Superior temporal gyrus (tissue), 1 donor: Measurements from ENCODE around the gene PRKAR1B.
"Not testable (repeated sequence)": the region's sequence is repeated elsewhere in the genome, so short reads cannot be mapped to it uniquely, and the experiment has no call there.

Source experiments
- DNase-seq: peaks from one replicate; pipeline ENCODE4 v3.0.0-alpha.2; 2016; ENCODE audit errors: extremely low spot score

Gene PRKAR1B

GRCh38 chr7:621572-622285, 105.4 kb downstream of the PRKAR1B start:
- no peak for DNase-seq

GRCh38 chr7:620885-621284, 106.2 kb downstream of the PRKAR1B start:
- DNase-seq: no peak

GRCh38 chr7:620056-620455, 107.0 kb downstream of the PRKAR1B start:
- DNase-seq: no peak

GRCh38 chr7:619368-619840, 107.7 kb downstream of the PRKAR1B start:
- DNase-seq: no peak

GRCh38 chr7:618539-619367, 108.3 kb downstream of the PRKAR1B start:
- no peak for DNase-seq

- DNase-seq: no peak
Measured at GRCh38 chr7:617614-618538, 109.2 kb downstream of the PRKAR1B start.

GRCh38 chr7:613442-614140, 113.5 kb downstream of the PRKAR1B start:
- DNase-seq: no peak

- DNase-seq: not testable (repeated sequence)
Measured at GRCh38 chr7:611837-612236, 115.2 kb downstream of the PRKAR1B start.

- DNase-seq: no peak
Measured at GRCh38 chr7:611281-611810, 115.7 kb downstream of the PRKAR1B start.

GRCh38 chr7:610531-611280, 116.4 kb downstream of the PRKAR1B start:
- DNase-seq: no peak

- DNase-seq: no peak
Measured at GRCh38 chr7:610141-610530, 116.9 kb downstream of the PRKAR1B start.

GRCh38 chr7:609365-609764, 117.7 kb downstream of the PRKAR1B start:
- DNase-seq: no peak

GRCh38 chr7:608954-609353, 118.1 kb downstream of the PRKAR1B start:
- no peak for DNase-seq

- DNase-seq: no peak
Measured at GRCh38 chr7:608361-608760, 118.7 kb downstream of the PRKAR1B start.

GRCh38 chr7:607938-608337, 119.1 kb downstream of the PRKAR1B start:
- DNase-seq: no peak

GRCh38 chr7:605661-606450, 121.2 kb downstream of the PRKAR1B start:
- DNase-seq: no peak

GRCh38 chr7:604884-605531, 122.1 kb downstream of the PRKAR1B start:
- no peak for DNase-seq

GRCh38 chr7:604001-604883, 122.8 kb downstream of the PRKAR1B start:
- no peak for DNase-seq
